HG02678 (cell line): ENCODE data around the gene CCP110.

ENCODE experiments used
- ATAC-seq: cut with Tn5 transposase; IDR thresholded peaks from one replicate; pipeline ENCODE4 v1.9.1; 2021; ENCODE audit warnings: mild to moderate bottlenecking, moderate library complexity; ENCODE audit not compliant: unreplicated experiment

Gene CCP110

DNA sequence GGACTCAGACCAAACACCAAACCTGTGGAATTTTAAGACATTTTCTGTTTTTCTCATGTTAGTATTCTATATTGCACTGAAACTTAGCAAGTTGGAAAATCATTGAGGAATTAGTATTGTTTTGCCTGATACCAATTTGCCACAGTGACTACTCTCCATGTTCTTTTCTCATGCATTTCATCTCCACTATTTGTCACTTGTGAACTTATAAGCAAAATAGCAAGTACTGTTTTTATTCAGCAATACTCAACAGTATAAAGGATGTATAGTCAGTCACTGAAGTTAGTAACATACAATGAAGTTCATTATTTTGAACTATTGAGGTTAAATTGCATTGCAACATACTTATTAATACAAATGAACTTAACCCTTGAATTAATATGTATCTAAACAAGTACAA lies 25.9 kb downstream of the CCP110 start:
- no peak for ATAC-seq

DNA sequence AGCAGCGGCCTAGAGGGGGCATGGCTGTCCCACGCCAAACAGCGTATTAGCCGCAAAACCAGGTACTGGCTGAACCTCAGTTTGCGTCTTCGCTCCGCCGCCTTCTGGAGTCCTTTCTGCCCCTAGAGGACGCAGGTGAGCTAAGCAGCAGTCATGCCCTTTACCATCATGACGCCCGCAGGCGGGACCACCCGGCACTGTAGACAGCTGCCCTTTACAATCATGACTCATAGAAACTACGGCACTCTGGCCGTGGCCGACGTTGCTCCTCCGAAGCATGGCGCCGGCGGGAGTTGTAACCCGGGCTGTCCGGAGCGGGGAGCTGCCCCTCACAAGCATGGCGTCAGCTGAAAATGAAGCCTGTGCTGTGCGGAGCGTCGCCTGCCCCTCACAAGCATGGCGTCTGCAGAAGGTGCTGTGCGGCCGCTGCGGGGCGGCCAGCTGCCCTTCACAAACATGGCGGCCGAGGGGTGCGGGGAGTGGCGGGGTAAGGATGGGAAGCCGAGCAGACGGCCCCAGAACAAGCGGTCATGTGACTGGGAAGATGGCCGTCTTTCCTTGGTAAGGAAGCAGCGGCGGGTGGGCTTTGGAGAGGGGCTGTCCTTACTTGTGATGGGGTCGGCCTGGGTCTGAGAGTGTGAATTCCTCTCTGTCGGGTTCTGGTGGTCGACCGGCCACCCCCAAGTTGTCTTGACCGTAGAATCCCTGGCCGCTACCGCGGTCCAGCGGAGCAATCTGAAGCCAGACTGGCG lies 31.6 kb downstream of the CCP110 start, which contains the start of gene VPS35L:
TSS of gene VPS35L (plus strand) at position 518 of the 752 bp plus-strand sequence. CDS start at position 545, 27 bp downstream.
- peak; percentile 94 for ATAC-seq

DNA sequence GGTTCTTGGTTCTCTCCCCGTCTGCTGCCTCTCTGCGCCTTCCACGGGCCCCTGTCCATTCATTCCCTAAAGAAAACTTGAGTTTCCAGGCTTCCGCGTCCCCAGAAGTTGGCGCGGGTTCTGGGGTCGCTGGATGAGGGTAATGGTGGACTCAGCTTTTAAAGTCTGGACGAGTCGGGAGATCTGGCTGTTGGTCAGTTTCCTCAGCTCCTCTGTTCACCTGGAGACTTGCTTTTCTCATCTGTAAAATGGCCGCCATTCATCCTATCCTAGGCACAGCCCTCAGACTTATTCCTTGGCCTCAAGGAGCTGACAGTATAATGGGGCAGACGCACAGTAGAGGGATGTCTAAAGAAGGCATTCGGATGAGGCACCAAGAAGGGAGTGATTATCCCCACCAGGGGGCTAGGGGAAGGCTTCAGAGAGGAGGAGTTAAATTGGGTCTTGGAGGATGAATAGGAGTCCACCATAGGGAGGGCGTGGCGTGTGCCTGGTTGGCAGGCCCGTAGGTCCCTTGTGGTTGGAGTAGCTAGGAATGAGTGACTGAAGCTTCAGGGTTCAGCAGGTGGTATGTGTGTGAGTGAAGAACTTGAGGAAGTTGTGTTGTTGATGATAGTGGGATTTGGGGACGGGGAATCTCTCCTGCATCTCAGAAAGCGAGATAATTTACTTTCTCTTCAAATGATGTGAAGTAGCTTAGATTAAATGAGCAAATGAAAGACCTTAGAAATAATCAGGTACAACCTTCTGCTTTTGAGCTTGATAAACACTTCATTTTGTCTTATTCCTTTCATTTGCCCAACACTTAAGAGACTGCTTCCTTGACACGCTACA lies 32.4 kb downstream of the CCP110 start:
- no peak for ATAC-seq

DNA sequence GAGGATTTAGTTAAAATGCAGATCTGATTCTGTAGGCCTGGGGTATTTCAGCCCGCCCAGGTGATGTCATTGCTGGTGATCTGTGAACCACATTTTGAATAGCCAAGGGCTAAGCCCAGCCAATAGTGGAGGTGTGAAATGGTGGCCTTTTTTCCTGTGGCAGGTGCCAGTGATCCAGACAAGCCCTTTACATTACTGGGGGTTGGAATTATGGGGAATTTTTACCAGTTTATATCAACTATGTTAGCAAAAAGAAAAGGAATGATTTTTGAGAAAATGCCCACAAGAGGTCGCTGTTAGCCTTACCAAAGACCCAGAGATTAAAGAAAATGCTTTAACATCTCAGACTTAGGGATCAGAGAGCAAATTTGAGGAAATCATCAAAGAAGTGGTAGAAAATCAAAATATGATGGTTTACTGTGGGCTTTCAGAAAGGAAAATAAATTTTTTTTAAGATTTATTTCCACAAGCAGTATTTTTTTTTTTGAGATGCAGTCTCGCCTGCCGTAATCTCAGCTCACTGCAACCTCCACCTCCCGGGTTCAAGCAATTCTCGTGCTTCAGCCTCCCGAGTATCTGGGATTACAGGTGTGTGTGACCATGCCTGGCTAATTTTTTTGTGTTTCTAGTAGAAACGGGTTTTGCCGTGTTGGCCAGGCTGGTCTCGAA lies 35.6 kb downstream of the CCP110 start:
- no peak for ATAC-seq

DNA sequence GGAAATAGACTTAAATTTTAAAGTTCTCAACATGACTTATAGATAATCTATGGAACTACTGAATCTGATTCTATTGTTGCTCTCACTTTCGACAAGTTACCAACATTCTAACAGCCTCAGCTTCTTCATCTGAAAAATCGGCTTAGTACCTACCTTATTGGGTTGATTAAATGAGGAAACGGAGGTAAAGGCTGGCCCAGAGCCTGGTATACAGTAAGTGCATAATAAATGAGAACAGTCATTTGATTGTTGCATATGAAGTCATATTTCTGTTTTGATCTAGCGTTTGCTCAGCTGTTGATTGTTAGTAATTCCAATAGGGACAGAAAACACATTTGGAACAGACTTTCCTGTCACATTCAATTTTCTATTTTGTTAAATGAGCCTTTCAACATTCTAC lies 36.3 kb downstream of the CCP110 start:
- no peak for ATAC-seq

DNA sequence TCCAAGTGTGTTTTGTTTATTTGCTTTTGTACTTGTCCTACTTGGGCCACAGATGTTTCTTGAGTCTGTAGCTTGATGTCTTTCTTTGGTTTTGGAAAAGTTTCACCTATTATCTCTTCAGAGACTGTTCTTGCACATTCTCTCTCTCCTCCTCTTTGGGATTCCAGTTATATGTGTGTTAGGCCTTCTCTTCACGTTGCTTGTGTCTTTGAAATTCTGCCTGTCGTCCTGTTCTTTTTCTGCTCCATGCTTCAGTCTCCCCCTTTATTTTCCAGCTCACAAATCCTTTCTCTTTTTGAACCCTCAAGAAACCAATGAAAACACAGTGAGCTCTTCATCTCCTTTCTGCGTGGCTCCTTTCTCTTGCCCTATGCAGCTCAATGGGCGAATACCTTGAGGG lies 39.6 kb downstream of the CCP110 start:
- no peak for ATAC-seq

DNA sequence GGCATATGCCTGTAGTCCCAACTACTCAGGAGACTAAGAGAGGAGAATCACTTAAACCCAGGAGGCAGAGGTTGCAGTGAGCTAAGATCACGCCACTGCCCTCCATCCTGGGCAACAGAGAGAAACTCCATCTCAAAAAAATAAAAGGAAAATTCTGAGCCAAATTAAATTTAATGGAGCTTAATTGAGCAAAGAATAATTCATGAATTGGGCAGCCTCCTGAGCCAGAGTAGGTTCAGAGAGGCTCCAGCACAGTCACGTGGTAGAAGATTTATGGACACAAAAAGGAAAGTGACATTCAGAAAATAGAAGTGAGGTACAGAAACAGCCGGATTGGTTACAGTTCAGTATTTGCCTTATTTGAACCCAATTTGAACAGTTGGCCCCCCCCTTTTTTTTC lies 42.6 kb downstream of the CCP110 start:
- ATAC-seq: no peak

DNA sequence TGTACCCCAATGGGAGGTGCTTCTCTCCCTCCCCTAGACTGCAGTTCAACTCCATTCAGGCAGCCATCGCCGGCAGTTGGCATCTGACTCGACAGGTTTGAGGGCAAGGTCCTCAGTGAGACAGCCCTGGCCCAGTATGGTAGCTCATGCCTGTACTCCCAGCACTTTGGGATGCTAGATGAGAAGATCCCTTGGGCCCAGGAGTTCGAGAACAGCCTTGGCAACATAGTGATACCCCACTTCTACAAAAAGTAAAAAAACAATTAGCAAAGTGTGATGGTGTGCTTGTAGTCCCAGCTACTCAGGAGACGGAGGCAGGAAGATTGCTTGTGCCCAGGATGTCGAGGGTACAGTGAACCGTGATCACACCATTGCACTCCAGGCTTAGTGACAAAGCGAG lies 43.8 kb downstream of the CCP110 start:
- ATAC-seq: no peak

DNA sequence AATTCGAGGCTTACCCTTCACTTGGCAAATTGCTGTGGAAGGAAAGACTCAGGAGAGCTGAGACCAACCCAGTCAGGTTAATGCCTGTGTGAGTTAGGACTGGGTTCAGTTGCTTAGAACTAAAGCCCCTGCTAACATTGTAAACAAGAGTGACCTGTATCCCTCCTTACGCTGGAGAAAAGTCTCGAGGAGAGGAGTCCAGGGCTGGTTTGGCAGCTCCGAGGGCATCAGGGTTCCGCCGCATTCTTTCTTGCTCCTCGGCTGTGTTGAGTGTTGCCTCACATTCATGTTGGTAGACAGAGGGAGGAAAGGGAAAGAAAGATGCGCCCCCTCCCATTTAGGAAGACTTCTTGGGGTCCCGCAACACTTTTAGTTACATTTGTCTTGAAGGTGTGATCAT lies 50.3 kb downstream of the CCP110 start:
- no peak for ATAC-seq

DNA sequence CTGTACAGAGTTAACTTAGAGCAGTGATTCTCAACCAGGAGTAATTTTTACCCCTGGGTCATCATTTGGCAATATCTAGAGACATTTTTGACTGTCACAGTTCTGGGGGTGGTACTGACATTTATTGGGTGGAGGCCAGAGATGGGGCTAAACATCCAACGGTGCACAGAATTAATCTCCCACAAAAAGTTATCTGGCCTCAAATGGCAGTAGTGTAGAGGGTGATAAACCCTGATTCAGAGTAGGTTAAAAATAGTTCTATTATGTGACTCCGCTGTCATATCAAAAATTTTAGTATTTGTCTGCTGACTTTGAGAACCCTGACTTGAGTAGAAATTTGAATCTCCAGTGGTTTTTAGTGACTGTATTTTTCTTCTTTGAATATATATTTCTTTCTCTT lies 50.9 kb downstream of the CCP110 start:
- no peak for ATAC-seq

DNA sequence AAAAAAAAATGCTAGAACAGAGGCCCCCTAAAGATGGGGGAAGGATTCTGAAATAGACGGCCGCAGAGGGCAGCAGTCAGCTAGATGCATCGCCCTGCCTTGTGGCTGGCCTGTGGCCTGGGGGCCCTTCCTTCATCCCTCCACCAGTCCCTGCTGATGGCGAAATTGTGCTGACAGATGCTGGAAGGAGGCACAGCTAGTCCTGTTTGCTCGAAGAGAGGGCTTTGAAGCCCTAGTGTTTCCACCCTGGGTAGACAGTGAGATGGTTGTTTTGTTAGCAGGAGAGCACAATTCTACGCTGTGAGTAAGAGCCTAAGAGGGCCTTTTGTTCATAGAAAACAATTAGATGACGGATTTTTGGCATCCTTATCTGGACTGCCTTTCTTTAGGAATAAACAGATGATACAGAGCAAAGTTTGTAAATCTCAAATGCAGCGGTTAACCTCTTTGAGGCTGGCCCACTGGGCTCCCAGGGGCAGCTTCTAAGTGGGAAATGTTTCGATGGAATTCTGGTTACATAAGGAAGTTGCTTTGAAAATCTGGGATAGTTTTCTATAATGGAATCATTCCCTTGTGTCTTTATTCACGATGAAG lies 54.7 kb downstream of the CCP110 start:
- no peak for ATAC-seq

DNA sequence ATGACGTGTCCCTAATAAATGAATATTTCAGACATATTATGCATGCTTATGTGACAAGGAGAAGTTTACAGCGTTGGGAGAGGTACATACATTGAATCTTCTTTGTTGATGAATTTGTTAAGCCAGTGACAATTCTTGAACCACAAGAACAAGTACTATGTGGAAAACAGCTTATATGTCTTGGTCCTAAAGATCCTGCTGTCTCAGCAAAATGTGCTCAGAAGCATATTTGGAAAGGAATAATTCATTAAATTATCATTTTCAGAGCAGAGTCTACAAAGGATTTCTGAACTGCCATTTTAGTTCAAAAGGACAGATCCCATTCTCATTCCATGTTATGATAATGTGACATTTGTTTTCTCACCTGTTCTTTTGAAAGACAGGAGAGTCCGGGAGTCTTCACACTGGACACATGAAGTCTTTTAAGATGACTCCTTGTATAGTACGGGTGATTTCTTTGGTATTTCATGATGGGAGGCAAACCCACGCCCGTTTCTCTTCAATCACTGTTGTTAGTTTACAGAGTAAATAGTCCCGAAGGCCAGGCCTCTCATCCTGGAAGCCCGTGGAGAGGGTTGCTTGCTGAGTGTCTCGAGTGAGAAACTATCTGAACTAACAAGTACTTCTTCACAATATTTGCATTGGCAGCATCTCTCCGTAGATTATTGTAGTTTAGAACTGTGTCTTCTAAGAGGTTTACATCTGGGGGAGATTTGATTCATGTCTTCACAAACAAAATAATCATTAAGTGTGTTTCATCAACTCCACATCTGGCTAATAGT lies 58.5 kb downstream of the CCP110 start:
- no peak for ATAC-seq

DNA sequence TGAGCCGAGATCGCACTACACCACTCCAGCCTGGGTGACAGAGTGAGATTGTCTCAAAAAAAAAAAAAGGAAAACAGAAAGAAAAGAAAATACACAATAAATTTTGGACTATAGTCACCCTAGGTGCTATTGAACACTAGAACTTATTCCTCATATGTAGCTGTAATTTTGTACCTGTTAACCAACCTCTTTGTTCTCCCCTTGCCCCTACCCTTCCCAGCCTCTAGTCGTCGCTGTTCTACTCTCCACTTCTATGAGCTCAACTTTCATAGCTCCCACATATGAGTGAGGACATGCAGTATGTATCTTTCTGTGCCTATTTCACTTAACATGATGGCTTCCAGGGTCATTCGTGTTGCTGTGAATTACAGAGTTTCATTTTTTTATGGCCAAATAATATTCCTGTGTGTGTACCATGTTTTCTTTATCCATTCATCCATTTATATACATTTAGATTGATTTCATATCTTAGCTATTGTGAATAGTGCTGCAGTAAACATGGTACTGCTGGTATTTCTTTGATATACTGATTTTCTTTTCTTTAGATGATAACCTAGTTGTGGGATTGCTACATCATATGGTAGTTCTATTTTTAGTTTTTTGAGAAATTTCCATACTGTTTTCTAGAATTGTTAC lies 60.0 kb downstream of the CCP110 start:
- ATAC-seq: no peak

DNA sequence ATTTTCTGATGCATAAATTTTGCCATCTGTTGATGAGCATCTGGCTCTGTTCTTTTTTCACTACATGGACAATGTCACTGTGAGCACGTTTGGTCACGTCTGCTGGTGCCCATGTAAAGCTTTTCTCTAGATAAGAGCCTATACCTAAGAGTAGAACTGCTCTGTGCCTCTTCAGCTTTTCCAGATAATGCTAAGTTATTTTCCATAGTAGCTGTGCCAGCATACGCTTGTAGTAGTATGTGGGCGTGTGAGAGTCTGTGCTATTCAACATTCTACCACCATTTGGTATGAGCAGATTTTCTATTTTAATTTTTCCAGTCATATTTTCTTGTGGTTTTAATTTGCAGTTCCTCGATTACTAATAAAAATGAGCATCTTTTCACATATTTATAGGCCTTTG lies 64.9 kb downstream of the CCP110 start:
- ATAC-seq: no peak

DNA sequence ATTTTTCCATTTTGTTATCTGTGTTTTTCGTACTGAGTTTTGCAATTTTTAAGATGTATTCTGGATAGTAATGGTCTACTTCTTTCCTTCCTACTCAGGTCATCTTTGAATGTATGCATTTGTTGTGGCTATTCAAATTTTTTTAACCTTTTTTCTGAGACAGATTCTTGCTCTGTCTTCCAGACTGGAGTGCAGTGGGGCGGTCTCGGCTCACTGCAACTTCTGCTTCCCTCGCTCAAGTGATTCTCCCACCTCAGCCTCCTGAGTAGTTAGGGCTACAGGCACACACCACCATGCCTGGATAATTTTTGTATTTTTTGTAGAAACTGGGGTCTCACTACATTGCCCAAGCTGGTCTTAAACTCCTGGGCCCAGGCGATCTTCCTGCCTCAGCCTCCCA lies 65.4 kb downstream of the CCP110 start:
- no peak for ATAC-seq

DNA sequence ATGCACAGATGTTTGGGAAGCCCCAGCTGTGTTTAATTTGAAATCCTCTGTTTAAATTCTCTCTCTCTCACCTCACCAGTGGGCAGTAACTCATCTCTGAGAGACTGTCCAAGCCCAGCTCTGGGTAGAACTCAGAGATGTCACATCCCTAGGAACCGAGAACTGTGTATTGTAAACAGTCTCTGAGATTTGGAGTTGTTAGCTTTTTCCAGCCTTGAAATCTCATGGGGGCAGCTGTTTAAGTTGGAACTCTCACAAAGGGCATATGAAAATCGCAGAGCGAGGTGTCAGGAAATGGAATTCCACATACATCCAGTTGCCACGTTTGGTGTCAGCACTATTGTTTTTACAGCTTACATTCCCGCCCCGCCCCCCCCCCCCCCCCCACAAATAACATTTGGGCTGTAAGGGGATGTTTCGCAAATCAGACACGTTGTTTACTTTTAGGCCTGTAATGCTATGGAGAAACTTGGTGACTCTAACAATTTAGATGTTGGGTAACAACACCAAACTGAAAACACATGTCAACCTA lies 66.1 kb downstream of the CCP110 start:
- ATAC-seq: no peak

DNA sequence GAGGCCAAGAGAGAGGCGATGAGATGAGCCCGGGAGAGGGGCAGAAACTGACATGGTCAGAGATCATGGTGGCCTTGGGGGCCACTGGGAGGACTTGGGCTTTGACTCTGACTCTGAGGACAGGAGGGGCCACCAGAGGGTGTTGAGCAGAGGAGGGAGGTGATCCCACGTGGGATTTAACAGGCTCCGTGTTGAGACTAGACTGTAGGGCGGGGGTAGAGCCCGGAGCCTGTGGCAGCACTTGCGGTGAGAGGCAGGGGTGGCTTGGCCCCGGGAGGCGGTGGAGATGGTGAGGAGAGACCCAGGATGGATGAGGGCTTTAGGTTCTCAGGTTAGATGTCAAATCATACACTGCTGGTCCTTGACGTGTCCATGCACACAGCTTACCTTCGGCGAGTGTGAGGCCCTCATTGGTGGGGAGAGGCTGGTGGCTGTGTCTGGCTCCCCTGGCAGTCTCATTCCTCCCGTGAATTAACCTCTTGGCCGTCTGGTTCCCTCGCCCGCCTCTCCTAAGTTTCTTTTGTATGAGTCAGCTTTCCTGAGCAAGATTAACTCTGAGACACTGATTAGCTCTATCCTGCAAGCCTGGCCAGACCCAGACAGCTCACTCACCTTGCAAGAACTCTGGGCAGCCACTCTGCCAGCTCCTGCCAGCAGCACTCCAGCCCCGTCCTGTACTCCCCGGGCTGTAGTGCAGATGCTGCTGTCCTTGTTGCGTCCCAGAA lies 71.5 kb downstream of the CCP110 start:
- ATAC-seq: no peak

DNA sequence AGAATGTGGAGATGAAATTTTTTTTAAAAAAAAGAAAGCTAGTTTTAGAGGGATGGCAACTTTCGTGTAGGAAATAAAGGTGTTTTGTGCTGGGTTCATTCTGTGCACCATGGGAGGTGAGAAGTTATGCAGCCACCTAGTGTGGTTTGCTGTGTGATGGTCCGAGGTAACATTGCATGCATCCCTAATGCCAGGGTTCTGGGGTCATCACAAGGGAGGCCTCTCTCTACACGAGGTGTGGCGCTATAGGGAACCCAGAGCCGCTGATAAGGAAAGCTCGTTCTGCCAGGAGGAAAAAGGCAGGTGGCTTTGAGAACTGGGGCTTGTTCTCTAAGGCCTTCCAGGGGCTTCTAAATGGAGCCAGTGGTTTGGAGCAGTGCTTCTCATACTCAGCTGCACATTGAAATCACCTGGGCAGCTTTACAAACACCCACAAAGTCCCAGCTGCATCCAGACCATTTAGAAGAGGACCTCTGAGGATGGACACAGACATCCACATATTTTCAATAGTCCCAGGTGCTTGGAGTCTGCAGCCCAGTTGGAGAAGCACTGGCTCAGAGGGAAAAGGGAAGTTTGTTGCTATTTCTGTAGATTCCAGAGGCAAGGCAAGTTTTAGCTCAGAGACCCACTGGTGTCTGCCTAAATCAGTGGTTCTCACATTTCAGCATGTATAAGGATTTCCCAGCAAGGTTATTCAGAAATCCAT lies 75.2 kb downstream of the CCP110 start:
- ATAC-seq: no peak
